GM08714 (cell line): ENCODE data around the gene ASIC3.
A peak's percentile ranks its signal among the peaks of the same experiment; 100 is the strongest.
"Not testable (repeated sequence)": the region's sequence is repeated elsewhere in the genome, so short reads cannot be mapped to it uniquely, and the experiment has no call there.

Experiments used
- H3K4me3 ChIP-seq: fragments of 200-500 bp; sonication (Bioruptor generic); 2 replicates; pipeline ENCODE4 v1.5.1; 2014; ENCODE audit warnings: mild to moderate bottlenecking, low read length, inconsistent platforms
- ZNF274 ChIP-seq: IDR thresholded peaks from 2 replicates; pipeline ENCODE4 v1.6.1; 2012; ENCODE audit warnings: mild to moderate bottlenecking, low read depth, low read length

Gene ASIC3

DNA sequence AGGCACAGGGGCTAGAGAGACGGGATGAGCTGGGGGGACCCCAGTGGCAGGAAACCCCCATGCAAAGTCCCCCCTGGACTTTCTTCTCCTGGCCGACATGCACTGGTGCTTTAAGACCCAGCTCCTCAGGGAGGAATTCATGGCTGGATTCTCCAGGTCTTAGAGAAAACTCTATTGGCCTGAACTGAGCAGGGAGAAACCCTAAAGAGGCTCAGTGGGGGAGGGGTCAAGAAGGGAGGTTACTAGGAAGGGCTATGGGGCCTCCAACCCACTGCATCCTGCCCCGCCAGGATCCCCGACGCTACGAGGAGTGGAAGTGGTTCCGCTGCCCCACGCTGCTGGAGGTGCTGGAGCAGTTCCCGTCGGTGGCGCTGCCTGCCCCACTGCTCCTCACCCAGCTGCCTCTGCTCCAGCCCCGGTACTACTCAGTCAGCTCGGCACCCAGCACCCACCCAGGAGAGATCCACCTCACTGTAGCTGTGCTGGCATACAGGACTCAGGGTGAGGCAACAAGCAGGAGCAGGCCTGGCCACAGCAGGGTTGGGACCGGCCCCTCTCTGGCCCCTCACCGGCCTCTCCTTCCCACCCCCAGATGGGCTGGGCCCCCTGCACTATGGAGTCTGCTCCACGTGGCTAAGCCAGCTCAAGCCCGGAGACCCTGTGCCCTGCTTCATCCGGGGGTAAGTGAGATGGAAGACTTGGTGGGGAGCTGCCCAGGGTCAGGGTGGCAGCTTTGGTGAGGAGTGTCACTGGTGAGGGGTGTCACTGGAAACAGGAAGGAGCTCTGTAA is 37.8 kb upstream of the ASIC3 start:
- no peak for TF ChIP-seq ZNF274
- H3K4me3 ChIP-seq: no peak overlapping the region

DNA sequence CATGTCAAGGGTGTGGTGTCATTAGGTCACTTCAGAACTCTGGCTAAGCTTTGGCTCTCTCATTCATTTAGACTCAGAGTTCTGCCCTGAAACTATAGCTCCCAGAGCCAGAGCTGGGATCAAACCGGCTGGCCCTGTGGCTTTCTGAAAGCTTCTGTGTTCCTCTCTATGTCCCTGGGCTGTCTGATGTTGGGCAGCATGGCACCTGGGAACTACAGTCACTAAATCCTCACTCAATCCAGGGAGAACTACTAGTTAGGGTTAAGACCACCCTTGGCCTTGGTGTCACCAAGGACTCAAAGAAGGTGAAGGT is 37.3 kb upstream of the ASIC3 start:
- TF ChIP-seq ZNF274: no peak
- H3K4me3 ChIP-seq: no peak overlapping the region

DNA sequence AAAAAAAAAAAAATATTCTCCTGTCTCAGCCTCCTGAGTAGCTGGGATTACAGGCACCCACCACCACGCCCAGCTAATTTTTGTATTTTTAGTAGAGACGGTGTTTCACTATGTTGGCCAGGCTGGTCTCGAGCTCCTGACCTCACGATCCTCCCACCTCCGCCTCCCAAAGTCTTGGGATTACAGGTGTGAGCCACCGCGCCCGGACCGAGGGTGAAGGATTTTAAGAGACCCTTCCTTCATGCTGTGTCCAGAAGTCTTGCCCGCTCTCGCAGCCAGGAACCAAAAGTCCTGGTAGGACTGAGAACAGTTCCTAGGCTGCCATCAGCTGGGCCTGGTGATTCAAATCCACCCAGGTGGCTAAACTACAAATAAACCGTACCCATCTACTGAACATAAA is 36.7 kb upstream of the ASIC3 start:
- not testable (repeated sequence) for H3K4me3 ChIP-seq

DNA sequence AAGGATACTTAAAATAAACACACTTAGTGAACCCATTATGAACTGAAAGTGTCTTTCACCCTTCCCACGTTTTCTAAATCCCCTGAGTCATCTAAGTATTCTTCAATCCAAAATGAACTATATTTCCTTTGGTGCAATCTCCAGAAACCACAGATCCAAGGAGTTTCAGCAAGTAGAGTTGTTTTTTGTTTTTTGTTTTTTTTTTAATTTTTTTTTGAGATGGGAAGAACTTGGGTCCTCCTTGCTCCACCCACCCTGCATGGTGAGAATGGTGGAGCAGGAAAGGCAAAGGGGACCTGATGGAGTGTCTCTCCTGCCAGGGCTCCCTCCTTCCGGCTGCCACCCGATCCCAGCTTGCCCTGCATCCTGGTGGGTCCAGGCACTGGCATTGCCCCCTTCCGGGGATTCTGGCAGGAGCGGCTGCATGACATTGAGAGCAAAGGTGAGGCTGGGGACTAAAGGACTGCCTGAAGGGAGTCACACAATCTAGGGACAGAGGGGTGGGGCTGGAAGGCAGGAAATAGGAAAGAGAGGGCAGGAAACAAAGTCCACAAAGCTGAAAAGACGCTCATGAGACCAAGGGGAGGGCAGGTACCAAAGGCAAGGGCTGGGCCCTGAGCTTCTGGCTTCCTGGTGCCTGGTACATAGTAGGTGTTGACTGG is 36.2 kb upstream of the ASIC3 start:
- TF ChIP-seq ZNF274: no peak

DNA sequence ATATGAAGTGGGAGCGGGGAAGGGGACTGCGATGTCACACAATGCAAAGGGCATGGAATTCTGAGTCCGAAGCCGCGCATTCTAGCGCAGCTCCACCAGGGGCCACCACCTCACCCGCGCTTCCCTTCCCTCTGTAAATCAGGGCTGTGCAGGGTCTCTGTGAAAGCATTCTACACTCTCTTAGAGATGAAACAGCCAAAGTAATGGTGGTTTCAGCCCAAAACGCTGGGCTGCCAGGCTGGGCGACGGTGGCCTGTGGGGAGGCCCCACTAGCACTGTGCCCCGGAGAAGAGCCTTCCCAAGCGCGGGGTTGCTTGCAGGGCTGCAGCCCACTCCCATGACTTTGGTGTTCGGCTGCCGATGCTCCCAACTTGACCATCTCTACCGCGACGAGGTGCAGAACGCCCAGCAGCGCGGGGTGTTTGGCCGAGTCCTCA is 35.4 kb upstream of the ASIC3 start:
- no peak overlapping the region for H3K4me3 ChIP-seq

More for the DNA sequence above, 36.2 kb upstream of the ASIC3 start:
- no peak overlapping the region for H3K4me3 ChIP-seq

DNA sequence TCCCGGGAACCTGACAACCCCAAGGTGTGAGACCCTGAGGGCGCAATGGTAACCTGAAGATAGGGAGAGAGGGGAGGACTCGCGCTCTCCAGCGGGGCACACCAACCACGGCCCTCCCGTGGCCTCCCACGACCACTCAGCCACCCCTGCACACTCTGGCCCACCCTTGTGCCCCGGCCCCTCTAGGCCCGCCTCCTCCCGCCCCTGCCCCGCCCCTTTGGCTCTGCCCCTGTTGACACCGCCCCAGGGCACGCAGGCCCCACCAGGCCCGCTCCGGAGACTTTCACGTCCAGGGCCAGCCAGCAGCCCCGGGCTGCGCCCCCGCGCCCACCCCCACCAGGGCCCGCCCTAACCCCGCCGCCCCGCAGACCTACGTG is 35.0 kb upstream of the ASIC3 start:
- H3K4me3 ChIP-seq: no peak overlapping the region; the same call in 1 of the 2 replicates
- TF ChIP-seq ZNF274: no peak

More for the DNA sequence above, 35.4 kb upstream of the ASIC3 start:
- TF ChIP-seq ZNF274: no peak

DNA sequence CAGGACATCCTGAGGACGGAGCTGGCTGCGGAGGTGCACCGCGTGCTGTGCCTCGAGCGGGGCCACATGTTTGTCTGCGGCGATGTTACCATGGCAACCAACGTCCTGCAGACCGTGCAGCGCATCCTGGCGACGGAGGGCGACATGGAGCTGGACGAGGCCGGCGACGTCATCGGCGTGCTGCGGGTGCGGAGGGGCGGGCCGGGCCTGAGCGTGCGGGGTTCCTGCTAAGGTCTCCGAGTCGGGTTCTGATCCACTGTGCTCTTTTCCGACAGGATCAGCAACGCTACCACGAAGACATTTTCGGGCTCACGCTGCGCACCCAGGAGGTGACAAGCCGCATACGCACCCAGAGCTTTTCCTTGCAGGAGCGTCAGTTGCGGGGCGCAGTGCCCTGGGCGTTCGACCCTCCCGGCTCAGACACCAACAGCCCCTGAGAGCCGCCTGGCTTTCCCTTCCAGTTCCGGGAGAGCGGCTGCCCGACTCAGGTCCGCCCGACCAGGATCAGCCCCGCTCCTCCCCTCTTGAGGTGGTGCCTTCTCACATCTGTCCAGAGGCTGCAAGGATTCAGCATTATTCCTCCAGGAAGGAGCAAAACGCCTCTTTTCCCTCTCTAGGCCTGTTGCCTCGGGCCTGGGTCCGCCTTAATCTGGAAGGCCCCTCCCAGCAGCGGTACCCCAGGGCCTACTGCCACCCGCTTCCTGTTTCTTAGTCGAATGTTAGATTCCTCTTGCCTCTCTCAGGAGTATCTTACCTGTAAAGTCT is 34.4 kb upstream of the ASIC3 start:
- TF ChIP-seq ZNF274: no peak
- peak overlapping the region; percentile 55; the same call in 1 of the 2 replicates for H3K4me3 ChIP-seq

DNA sequence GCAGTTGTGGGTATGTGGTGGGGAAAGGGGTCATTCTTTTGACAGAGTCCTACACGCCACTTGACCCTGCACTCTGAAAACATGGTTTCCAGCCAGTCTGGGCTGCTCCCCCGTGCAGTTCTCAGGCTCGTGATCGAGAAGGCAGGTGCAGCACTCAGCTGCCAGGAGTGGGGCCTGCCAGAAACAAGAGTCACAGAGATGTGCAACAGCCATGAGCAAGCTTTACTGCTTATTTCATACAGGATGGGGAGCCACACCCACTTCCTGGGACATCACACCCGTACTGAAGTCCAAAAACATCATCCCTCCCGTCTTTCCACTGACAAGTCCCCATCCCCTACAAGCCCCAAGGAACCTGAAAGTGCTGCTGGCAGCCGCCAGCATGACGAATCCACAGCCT is 33.4 kb upstream of the ASIC3 start:
- H3K4me3 ChIP-seq: no peak overlapping the region
- no peak for TF ChIP-seq ZNF274

DNA sequence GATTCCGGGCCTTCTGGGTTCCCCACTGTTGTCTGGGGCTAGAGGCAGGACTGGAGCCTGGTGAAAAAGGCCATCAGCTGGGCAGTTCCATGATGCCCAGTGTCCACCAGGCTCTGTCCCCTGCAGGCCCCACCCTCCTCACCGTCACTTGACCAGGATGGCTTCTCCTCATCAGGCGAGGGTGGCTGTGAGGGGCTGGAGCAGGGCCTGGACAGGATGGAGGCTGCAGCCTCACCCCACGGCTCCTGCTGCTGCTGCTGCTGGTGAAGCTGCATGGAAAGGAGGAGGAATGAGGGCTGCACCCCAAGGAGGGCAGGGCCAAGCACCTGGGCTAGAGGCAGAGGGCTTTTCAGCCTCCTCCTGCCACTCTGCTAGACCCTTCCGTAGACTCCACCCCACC is 32.4 kb upstream of the ASIC3 start:
- TF ChIP-seq ZNF274: no peak
- H3K4me3 ChIP-seq: no peak overlapping the region

DNA sequence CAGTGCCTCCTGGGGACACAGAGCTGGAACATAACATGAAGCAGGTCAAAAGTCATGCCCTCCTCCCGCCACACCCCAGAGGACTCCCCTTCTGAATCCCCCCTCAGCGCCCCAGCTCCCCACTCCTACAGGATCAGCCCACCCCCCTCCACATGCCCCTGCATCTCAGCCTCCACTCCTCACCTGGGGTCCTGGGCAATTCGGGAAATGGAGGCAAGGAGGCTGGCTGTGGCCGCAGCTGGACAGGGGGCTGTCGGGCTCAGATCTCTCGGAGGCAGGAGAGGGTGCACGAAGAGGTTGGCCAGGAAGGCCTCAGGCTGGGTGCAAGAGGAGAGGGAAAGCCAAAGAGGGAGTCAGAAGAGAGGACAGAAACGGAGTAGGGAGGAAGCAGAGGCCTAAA is 31.8 kb upstream of the ASIC3 start:
- TF ChIP-seq ZNF274: no peak
- H3K4me3 ChIP-seq: no peak overlapping the region

DNA sequence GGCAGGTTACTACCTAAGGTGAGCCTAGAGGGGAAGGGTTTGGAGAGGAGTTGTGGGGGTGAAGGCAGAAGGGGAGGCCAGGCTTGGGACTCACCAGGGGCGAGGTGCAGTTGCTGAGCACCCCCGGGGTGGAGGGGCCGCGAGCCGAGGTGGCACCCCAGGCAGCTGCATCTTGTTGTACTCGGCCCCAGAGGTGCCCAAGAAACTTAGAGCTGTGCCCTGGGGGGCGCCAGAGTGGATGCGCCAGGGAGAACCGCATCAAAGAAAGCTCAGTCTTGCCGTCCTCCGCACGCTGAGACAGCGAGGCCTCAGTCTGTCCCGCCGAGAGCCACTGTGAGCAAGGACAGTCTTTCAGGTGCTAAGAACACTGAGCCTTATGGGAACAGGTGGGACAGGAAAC is 31.4 kb upstream of the ASIC3 start:
- no peak overlapping the region for H3K4me3 ChIP-seq
- no peak for TF ChIP-seq ZNF274

DNA sequence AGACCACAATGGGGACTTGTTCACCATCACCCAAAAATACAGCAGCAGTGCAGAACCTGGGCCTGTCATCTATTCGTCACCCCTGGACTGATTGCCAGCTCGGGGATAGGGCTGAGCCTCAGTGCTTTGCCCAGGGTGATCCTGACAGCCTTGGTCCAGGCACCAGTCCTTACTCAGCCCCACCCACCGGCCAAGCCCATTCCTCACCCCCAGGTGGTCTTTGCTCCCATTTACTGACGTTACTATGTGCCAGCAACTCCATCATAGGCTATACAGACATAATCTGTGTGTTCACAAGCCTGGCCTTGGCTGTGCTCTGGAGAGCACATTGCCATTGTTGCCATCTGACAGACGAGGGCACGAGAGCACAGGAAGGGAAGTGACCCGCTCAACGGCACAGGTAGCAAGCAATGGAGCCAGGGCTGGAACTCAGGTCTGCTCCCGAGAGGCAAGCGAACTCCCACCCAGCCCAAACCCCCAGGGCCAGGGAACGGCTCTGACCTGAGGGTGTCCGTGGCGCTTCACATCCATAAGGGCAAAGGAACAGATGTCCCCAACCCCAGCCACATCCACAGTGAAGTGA is 30.9 kb upstream of the ASIC3 start:
- no peak overlapping the region for H3K4me3 ChIP-seq
- no peak for TF ChIP-seq ZNF274

DNA sequence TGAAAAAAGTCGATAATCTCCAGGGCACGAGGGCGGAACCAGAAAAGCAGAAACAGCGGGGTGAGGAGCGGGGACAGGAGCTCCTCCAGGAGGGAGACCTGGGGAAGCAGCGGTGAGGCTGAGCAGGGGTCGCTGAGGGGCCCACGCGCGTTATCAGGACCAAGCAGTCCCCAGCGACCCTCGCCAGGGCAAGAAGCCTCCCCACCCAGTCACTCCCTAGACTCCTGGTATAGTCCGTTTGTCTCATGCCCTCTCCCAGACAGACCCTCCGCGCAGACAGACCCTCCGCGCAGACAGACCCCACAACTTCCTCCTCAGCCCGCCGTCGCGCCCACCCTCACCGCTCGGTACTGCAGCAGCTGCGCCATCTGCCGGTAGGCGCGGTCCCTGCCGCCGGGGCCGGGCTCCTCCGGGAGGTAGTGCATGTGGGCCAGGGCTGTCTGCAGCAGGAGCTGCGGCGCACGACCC is 30.3 kb upstream of the ASIC3 start:
- no peak overlapping the region for H3K4me3 ChIP-seq
- no peak for TF ChIP-seq ZNF274

DNA sequence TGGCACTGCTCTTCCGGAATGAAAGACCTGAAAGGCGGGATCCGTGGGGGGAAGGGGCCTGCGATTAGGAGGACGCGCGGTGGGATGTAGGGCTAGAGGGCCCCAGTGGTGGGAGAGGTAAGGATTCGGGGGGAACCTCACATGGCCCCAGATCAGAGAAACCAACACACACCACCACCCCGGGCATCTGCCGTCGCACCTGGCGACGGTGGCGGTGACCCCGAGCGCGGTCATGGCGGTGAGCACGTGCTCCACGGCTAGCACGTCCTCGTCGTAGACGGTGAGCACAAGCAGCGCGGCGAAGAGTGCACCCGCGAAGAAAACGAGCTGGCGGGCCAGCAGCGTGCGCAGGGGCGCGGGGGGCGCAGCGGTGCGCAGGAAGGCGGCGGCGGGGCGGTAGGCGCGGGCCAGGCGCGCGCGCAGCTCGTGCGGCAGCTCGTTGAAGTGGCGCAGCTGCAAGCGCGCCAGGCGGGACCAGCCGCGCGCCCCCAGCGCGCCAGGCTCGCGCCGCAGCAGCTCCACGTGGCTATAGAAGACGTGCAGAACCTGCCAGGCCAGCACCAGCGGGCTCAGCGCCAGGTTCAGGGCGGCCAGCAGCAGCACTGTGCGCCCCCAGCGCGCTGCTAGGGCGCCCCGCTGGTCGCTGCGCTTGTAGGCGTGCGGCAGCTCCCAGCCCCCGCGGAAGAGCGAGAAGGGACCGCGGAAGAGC is 29.8 kb upstream of the ASIC3 start:
- H3K4me3 ChIP-seq: no peak overlapping the region; the same call in 1 of the 2 replicates
- no peak for TF ChIP-seq ZNF274
